AG08395 (cell line): Measurements from ENCODE around the gene VILL.

Experiments
- DNase-seq: peaks from one replicate; pipeline ENCODE4 v3.0.0; 2012; ENCODE audit warnings: mixed read lengths, low spot score

Gene VILL

DNA sequence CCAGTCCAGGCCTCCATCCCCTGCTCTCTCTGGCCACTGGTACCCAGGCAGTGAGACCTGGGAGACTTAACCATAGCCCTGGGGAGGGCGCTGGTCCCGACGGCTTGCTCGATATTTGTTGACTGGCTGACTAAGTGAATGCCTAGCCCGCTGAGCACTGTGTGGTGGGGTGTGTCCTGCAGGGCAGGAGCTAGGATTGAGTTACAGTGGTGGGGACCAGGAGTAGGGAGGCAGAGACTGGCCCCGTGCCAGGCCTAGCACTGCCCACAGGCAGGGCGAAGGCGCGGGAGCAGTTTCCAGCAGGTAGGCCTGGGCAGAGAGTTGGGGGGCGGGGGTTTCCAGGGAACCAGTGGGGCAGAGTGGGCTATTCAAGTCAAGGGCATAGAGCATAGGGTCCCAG lies at the start of gene VILL:
Gene VILL (plus strand): TSS at position 260 of the 400 bp plus-strand sequence. CDS start 2,887 bp downstream, outside the sequence.
- DNase-seq = no peak

DNA sequence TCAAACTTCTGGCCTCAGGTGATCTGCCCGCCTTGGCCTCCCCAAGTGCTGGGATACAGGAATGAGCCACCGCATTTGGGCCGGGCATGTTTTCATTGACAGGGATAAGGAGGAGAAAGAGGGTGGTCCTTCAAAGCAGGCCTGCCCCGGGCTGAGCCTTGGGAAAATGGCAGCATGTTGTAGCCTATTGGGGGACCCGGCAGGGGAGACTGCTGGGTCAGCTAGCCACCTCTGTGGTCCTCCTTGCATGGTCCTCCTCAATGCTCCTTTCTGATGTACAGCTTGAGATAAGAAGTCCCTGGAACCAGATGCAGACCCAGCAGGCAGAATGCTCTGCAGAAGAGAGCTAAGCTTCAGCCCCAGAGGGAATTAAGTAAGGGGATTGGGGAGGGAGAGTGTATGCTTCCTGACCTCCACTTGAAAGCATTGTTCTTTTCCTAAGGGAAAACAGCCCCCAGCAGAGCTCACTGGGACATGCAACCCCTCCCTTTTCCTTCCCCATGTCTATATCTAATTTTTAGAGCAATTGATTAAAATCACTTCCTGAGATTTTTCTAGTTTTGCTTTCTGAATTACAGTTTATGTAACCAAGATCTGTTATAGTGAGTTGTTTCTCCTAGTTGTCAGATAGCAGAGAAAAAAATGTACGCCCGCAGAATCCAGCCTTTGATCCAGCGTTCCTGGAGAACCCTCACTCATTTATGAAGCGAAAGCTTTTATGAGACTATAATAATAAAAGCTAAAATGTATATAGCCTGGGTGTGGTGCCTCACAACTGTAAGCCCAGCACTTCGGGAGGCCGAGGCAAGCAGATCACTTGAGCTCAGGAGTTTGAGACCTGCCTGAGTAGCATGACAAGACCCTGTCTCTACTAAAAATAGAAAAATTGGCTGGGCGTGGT lies 48.7 kb upstream of the VILL start:
- no peak for DNase-seq

DNA sequence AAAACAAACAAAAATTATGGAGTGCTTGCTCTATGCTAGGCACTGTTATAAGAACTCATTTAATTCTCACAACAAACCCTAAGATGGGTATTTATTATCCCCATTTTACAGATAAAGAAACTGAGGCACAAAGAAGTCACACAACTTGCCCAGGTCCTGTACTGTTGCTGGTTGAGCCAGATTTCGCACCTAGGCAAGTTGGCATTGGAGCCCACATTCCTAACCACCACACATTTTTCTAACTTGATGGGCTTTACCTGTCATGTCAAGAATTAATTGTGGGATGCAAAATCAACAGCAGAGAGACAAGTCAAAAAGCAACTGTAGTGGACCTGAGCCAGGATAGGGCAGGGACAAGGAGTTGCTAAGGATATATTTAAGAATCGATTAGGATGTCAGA lies 47.9 kb upstream of the VILL start:
- no peak for DNase-seq

DNA sequence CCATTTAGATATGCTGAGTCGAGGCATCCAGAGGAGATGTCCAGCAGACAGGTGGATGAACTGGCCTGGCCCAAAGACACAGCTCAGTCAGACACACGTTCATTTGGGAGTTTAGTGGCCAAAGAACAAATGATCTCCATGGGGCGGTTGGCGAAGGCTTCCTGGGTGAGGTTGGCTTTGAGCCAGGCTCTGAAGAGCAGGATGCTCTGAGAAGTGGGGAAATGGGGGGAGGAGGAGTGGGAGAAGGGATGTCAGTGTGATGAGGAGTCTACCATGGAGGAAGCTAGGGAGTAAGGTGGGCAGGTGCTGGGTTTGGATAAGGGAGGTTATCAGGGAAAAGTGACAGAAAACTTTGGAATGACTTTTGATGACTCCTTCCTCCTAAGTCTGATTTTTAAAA lies 47.5 kb upstream of the VILL start:
- DNase-seq = no peak

DNA sequence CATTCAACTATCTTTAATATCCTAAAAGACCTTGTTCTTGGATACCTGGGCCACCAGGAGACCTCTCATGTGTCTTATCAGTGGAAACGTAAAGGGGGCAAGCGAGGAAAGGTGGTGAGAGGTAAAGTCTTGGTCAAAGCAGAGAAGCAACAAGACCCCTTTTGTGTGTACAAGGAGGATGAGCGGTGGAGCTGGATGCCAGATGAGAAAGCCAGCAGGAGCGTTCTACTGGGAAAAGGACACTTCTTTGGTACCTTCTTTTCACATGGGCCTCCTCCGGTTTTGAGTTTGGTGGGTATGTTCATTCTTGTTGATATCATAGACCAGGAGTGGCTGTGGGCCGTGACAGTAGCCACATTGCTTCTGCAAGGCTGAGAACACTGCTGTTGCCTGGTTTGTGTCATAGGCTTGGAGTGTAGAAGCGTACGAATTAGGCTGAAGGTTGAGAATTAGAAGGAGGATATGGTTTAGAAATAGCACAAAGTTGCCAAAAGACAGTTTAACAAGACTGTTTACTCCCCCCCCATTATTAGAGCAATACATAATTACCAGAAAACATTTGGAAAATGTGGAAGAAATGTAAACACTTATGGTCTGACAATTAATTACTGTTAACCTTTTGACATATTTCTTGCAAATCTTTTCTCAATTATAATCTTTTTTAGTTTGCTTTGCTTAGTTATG lies 46.8 kb upstream of the VILL start:
- no peak for DNase-seq

DNA sequence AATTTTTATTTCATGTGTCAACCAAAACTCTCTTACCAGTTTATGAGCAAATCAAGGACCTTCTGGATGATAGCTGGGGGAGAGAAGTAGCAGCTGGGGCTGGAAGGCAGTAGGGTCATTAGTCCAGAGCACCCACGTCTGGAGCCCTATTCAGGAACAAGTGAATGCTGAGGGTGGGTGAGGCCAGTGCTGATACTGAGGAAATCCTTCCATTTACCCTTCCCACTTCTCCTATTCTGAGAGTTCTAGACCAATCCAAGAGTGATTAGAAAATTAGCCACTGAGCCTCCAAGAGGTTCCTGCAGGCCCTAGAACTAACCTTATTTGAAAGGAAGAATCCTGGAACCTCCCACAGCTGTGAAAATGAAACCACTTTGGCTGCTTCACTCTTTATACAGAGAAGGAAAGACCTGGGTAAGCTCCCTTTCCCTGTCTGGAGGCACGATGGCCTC lies 46.2 kb upstream of the VILL start:
- DNase-seq = no peak

DNA sequence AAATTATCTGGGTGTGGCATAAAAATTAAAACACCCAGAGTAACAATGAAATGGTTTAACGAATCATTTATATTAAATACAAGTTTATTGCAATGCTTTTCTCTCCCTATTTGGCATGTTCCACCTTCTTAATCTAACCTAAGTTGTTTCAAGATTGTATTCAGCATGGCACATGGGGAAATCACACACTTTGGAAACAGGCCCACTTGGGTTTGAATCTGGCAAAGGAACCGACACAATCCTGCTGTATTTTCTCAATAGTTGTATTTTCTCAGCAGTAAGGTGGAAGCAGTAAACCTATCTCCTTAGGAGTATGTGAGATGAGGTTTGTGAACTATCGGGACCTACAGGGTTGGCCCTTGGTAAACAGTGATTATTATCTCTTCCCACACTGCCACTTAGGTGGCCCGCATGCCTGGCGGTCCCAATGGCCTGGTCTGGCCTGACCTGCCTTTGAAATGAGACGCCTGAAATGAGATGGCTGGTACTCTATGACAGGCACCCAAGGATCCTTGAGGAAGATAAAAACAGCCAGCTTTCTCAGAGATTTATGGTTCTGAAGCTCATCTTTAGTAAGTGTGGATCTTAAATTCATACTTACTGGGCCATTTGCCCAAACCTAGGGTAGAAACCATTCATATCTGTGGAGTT lies 45.3 kb upstream of the VILL start:
- DNase-seq = no peak

DNA sequence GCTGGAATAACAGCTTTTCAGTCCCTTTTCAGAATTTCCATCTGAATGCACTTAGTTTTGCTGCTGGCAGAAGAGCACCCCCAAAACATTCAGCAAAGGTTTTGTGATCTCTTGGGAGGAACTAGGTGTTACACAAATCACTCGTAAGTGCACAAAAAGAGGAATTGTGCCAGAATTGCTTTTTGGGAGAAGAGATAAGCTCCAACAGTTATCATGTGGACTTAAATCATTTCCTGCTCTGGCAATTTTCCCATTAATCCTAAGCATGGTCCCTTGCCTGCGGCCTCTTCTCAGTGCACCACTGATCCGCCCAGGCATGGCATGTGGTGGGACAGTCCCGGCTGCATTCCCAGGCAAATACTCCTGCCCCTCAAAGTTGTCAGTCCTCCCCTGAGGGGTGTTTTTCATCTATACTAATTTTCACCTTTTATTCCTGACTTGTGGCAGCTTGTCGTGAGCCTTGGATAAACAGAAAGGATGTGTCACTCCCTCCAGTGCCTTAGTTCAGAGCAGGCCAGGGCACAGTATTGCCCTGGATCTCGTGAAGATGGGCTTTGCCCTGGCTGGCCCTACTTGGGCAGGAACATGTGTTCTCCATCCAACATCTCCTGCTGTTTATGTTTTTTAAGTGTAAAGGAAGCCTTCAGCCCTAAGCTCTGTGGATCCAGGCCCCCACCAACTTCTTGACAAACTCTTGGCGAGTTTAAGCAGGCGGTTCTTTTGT lies 44.6 kb upstream of the VILL start:
- no peak for DNase-seq

DNA sequence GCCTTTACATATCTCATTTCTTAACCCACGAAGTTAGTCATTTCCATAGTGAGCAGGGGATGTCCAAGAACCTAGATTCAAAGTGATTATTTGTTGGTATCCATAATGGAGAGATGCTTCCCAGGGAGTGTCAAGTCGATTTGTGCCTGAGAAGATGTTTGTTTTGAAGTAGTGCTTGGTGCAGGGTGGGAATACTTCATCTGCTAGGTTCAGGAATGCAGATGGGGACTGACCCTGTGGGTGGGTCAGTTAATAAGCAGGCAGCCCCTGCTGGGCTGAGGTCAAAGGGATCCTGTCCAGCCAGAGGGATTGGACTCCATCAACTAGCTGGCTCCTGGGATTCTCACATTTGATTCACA lies 44.1 kb upstream of the VILL start:
- DNase-seq = no peak

DNA sequence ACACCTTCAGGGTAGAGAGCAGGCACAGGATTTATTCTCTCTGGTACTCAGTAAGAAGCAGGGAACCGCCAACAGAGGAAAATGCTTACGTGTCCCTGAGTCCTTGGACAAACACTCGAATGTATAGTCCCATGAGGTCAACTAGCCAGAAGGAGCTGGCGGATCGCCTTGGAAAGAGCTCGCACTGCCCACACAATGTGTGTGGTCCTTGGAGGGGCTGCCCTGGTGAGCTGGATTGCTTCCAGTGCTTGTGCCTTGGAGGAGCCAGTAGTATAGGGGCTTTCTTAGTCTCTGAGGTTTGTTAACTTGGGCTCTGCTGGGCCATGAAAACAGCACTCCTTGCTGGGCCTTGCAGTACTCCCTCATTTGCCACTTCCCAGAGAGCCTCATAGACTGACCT lies 40.7 kb upstream of the VILL start:
- no peak for DNase-seq

DNA sequence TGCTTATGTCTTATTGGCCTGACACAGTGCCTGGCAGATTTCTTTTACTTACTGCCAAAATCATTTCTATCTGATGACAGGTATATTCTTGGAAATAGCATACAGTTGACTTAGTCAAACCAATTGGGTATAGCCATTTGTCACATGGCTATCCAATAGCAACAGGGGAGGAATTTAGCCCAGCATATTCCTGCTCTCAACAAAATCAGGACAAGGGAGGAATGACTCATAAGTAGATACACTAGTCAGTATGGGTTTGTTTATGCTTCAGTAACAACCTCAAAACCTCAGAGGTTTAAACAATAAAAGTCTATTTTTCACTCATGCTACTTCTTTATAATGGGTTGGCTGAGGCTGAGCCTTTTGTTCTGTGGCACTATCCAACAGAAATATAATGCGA lies 38.0 kb upstream of the VILL start:
- no peak for DNase-seq

DNA sequence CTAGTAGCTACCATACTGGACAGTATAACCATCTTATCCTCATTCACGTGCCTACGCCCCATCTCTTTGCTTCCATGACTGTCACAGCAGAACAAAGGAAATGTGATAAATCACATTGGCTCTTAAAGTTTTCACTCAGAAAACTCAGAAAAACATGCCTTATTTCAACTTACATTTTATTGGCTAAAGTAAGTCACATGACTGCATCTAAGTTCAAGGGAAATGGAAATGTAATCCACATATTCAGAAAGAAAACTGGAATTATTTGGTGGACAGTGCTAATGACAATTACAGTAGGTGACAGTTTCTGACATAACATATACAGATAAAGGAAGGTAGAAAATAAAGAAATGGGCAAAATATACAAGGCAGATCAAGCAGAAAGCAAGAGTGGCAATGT lies 37.4 kb upstream of the VILL start:
- no peak for DNase-seq

DNA sequence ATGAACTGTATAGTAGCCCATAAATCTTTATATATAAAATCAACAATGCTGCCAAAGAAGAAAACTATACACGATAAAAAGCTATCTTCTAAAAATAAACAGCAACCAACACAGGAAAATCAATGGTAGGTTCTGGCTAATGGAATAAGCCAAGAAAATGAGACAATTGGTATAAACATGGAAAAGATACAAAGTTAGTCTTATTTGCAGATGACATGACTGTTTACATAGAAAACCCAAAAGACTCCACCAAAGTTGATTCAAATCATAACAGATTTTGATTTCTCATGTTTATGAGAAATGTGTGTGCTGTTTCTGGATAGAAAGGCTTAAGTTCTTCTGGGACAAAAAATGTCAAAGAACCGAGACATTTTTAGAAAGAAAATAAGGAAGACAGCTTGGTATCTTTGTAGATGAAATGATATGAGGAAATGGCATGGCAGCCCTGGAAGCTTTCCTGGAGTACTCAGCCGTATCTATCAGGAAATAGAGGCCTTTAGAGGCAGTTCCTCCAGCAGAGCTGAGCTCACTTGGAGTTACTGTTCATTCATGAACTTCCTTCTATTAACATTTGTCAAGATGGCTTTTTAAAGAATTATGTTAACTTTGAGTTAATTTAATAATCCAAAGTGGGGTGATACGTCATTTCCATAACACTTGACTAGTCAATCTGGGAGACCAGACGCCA lies 36.7 kb upstream of the VILL start:
- DNase-seq = no peak

DNA sequence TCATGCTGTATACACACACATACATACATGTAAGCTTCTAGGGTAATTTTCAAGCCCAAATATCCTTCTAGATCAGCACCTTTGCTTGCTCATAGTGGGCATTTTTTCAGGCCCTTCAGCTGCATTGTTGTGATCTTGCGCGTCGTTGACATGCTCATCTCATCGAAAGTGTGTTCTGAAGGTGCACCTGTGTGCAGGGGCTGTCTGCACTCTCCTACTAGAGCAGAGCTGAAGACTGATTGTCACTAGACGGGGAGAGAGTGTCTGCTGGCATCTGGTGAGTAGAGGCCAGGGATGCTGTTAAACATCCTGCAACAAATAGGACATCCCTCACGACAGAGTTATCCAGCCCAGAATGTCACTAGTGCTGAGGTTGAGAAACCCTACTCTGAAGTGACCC lies 35.7 kb upstream of the VILL start:
- DNase-seq = no peak

DNA sequence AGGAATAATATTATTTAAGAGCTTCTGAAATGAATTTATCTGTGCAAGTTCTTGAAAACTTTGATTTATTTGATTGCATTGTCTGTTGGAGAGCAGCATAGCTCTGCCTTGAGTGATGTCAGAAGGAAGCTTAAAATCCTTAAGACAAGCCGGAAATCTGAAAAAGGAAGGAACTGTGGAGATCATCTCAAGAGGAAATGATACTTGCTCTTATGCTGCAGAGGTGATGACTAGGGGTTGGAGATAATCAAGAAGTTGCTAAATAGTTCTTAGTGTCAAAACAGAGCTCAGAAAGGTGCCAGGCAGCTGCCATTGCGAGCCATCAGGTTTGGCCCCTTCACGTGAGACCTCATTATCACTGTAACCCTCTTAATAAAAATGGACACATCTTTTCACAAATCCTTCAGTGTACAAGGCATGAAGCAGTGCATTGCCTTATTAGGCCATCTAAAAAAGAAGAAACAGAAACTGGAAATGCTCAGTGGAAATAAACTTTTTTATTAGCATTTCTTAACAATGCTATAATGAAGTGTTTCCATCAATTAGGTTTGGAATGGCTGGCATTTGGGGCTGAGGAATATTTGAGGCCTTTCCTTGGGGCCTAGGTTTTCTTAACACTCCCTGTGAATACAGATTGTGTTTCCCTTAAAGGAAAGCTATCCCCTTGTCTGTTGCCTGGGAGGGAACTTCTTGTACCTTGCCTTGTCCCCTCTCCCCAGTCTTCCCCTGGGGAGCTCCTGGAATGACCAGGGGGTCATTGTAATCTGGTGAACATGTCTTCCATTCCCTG lies 34.5 kb upstream of the VILL start:
- no peak for DNase-seq

DNA sequence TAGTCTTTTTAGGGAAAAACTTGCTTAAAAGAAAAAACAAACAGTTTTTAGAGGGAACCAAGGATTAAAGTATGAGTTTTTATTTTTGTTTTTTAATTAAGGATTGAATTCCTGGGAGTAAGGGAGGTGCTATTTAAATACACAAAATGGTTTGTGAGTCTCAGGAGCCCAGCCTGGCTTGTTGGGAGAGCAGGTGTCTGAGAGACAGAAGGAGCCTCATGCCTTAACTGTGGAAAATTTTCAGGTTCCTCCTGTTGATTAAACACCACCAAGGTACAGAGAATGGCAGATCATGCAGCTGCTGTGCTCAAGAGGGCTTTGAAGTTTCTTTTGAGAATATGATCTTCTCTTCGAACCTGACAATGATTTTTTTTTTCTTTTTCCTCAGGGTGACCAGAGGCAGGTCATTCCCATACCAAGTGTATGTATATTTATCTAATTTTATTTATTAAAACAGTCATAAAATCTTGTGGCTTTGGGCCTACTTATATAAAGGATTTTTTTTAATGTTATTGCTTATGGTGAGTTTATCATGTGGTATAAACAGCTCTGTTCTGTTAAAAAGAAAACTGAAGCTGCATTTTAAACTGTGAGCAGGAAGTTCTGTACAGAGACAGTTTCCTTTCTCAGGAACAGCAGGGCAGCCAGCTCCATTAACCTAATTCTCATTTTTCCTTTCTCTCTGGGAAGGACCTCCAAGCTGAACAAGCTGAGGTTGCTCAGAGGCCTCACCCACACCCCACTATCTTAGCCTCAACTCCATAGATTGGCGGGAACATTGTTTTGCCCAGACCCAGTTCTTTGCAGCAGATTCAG lies 33.7 kb upstream of the VILL start:
- no peak for DNase-seq

DNA sequence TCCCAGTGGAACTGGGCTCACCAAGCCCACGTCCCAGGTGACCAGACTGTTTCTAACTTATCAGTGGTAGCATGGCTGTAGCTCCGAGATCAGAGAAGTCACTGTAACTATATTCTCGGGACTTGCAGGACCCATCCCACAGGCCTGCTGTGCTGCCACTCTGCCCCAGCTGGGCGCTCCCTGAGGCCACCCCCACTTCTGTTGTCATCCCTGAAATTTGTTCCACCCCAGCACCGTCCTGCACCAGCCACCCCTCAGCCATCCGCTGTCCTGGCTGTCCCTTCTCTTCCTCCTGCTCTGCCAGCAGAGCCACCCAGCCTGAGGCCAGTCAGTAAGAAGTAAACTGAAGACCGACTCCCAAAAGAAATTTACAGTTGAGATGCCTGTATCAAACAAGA lies 33.0 kb upstream of the VILL start:
- no peak for DNase-seq

DNA sequence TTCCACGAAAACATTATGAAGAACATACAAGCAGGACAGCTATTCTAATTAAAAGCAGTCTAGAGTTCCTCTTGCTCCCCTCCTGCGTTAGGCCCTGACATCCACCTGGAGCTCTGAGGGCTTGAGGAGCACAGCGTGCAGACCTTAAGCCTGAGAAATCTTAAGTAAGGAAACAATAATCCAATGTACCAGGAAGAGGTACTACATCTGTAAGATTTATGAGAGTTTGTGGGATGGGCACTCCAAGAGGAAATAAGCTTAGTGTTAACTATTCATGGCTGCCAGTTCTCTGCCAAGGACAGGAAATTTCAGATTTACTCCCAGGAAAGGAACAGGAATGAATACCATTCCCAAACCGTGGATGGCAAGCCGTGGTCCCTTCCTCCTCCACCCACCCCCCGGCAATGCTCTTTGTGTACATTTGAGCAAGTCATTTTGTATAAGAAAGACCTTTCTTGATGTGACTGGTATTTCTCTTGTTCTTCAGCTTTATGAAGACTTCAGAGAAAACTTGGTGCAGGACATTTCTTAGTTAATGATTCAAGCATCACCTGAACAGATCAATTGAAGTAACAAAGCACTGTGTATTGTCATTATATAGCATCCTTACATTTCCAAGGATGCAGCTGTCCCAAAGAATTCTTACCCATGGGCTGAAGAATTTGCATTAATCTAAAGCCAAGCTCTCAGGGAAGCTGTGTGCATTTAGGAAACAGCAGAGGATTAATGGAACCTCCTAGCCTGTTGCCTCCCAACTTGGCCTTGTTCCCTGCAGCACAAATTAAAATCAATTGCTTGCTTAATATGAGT lies 28.8 kb upstream of the VILL start:
- DNase-seq = no peak

DNA sequence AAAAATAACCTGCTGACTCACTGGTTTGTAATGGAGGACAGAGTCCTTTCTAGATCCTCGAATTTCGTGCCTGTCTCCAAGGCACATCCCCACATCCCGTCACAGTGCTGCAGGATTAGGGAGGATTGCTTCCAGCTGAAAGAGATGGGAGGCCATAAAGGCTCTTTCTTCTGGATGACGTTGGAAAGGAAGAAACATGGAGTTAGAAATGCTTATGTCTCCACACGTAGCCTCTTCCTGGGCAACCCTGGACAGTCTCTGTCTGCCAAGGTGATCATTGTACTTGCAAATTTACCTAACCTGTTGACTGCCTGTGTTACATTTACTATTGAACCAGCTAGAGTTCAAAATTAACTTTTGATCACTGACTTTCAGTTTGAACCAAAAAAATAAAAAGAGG lies 27.6 kb upstream of the VILL start:
- peak; percentile 74 for DNase-seq
